IPS-18a (cell line): ENCODE results near the gene KIRREL2.

Source experiments
- H3K27ac ChIP-seq: one replicate; pipeline ENCODE4 v1.5.1; 2013; ENCODE audit warnings: low read length
- H3K27me3 ChIP-seq: one replicate; pipeline ENCODE4 v1.6.1; 2013; ENCODE audit warnings: mild to moderate bottlenecking, low read length; ENCODE audit not compliant: control insufficient read depth, insufficient read depth
- H3K36me3 ChIP-seq: one replicate; pipeline ENCODE4 v1.6.1; 2013; ENCODE audit warnings: low read depth, low read length; ENCODE audit not compliant: control insufficient read depth
- H3K4me1 ChIP-seq: one replicate; pipeline ENCODE4 v1.6.1; 2013; ENCODE audit warnings: low read depth, low read length; ENCODE audit not compliant: control insufficient read depth
- H3K4me3 ChIP-seq: one replicate; pipeline ENCODE4 v1.5.1; 2013; ENCODE audit warnings: low read length
- H3K9ac ChIP-seq: one replicate; pipeline ENCODE4 v1.6.1; 2013; ENCODE audit warnings: mild to moderate bottlenecking, low read length, moderate library complexity
- H3K9me3 ChIP-seq: one replicate; pipeline ENCODE4 v1.6.1; 2013; ENCODE audit warnings: low read depth, low read length; ENCODE audit not compliant: control insufficient read depth

Gene KIRREL2

DNA sequence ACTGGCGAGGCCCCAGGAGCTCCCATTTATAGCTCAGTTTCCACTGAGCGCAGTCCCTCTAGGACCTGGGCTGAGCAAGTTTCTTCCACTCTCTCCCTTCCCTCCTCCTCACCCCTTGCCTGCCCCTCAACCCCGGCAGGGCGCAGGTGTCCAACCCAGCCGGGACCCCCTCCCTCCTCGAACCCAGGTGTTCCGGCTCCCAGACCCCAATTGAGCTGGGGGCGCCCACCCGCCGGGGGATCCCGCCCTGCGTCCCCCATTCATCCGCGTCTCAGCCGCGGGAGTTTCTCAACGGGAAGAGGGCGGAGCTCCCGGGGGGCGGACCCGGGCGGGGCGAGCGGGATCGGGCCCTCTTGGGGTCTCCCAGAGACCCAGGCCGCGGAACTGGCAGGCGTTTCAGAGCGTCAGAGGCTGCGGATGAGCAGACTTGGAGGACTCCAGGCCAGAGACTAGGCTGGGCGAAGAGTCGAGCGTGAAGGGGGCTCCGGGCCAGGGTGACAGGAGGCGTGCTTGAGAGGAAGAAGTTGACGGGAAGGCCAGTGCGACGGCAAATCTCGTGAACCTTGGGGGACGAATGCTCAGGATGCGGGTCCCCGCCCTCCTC is at the start of gene KIRREL2:
Gene KIRREL2 (plus strand): TSS at position 366 of the 604 bp plus-strand sequence. CDS start 209 bp downstream, at position 575.
- Histone ChIP-seq H3K27me3 (peaks cover 70% of the 10 kb centered on the region), H3K4me1 (peaks cover 11% of the 10 kb centered on the region), H3K27ac (no peak within 1 kb of the TSS), H3K9ac (peak within 1 kb of the TSS; percentile 32), H3K36me3 (no peaks in the 10 kb centered on the region), H3K4me3 (peak within 1 kb of the TSS; percentile 74), H3K9me3 (no peaks in the 10 kb centered on the region)

DNA sequence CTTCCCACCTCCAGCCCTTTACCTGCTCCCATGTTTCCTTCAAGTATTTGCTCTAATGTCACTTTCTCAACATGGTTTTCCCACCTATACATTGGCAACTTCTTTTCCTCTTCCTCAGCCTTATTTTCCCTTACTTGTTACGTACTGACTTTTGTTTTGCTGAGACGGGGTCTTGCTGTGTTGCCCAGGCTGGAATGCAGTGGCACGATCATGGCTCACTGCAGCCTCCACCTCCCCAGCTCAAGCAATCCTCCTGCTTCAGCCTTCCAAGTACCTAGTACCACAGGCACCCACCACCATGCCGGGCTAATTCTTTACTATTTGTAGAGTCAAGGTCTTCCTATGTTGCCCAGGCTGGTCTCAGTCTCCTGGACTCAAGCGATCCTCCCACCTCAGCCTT is 49.1 kb upstream of the KIRREL2 start:
- no peak overlapping the region for H3K27ac ChIP-seq
- no peak overlapping the region for H3K4me3 ChIP-seq
- H3K9me3 ChIP-seq, result no peaks in the 10 kb centered on the region
- no peaks in the 10 kb centered on the region for H3K36me3 ChIP-seq
- H3K4me1 ChIP-seq, result no peaks in the 10 kb centered on the region
- H3K9ac ChIP-seq, result no peak overlapping the region
- no peaks in the 10 kb centered on the region for H3K27me3 ChIP-seq

DNA sequence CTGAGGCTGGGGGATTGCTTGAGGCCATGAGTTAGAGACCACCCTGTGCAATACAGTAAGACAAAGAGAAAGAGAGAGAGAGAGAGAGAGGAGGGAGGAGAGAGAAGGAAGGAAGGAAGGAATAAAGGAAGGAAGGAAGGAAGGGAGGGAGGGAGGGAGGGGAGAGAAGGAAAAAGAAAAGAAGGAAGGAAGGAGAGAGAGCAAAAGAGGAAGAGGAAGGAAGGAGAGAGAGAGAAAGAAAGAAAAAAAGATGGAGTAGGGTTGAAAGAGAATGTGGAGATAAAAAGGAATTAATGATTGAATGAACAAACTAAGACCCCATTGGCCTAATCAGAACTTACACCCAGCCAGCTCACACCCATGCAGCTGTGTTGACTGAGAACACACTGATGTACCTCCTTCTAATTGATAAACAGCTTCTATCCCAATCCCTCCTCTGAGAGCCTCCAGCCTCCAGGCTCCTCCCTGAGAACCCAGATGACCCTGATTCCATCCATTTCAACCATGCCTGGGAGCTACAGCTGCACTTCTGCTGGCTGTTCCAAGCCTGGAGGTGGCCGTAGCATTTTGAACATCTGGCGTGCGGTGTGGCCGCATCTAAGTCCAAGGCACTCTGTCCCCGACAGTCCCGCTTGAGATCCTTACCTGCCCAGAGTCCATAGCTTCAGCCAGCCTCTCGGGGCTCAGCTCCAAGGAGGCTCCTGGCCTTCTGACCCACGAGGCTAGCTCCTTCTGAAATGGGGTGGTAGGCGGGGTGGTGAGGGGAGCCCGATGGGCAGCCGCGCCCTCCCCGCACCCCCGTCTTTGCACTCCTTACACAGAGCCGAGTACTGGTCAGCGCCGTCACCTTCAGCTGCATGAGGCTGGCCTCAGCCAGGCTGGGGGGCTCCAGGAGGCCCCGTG is 45.1 kb upstream of the KIRREL2 start:
- Histone ChIP-seq H3K36me3 (no peaks in the 10 kb centered on the region), H3K27me3 (no peaks in the 10 kb centered on the region), H3K9ac (no peak overlapping the region), H3K9me3 (no peaks in the 10 kb centered on the region), H3K27ac (no peak overlapping the region), H3K4me3 (no peak overlapping the region), H3K4me1 (no peaks in the 10 kb centered on the region)

DNA sequence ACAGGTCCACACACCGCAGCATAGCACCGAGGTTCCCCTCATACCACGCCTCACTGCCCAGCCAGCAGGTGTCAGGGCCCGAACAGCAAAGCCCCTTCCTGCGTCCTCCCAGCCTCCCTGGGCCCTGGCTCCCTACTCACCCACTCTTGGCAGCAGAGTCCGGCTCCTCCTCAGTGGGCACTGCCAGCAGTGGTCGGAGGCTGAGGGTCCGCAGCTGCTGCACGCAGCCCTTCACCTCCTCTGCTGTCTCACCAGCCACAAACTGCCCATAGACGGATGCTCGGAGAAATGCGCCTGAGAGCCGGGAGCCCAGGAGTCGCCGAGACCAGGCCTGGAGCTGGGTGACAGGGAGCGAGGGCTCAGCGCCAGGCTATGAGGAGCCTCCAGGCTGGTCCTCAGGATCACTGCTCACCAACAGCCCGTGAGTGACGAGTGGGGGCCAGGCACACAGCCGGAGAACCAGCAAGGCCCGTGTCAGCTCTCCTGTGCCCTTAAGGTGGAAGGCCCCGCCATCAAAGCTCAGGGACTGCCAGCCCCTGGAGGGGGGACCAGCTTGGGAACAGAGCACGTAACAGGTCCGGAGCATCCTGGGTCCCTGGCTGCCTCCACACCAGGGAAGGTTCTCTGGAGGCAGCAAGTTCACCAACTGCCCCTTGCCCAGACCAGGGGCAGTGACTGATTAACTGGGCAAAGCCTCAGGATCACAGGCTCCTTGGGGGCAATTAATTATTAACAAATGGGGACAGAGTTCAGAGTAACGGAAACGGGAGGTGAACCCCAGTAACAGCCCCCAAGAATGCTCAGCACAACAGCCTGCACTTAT is 44.3 kb upstream of the KIRREL2 start, which contains the start of gene PRODH2:
Gene PRODH2 (minus strand): TSS at position 626 of the 823 bp plus-strand sequence. CDS start 40 bp downstream, at position 586.
- Histone ChIP-seq H3K27ac (no peak within 1 kb of the TSS), H3K9me3 (no peaks in the 10 kb centered on the region), H3K4me3 (no peak within 1 kb of the TSS), H3K36me3 (no peaks in the 10 kb centered on the region), H3K27me3 (no peaks in the 10 kb centered on the region), H3K9ac (no peak within 1 kb of the TSS), H3K4me1 (no peaks in the 10 kb centered on the region)

DNA sequence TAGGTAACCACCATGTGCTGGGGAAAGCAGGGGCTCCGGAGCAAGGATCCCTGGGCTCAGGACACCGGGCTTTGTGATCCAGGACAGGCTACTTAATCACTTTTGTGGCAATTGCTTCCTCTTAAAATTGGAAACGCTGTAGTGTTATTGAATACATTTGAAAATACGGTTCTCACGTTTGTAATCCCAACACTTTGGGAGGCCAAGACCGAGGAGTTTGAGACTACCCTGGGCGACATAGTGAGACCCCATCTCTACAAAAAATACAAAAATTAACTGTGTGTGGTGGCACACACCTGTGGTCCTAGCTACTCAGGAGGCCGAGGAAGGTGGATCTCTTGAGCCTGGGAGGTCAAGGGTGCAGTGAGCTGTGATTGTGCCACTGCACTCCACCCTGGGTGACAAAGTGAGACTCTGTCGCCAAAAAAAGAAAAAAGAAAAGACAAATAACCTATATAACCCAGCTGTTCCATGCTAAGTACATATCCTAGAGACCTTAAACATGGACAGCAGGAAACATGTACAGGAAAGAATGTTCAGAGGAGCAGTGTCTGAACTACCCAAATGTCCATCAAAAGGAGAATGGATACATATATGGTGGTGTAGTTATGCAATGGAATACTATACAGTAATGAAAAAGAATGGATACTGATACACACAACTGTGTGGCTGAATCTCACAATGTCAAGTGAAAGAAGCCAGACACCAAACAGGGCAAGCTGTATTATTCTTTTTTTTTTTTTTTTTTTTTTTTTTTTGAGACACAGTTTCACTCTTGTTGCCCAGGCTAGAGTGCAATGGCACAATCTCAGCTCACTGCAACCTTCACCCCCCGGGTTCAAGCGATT is 43.4 kb upstream of the KIRREL2 start:
- H3K36me3 ChIP-seq, result no peaks in the 10 kb centered on the region
- no peak overlapping the region for H3K27ac ChIP-seq
- H3K4me3 ChIP-seq, result no peak overlapping the region
- no peaks in the 10 kb centered on the region for H3K4me1 ChIP-seq
- no peaks in the 10 kb centered on the region for H3K27me3 ChIP-seq
- H3K9me3 ChIP-seq, result no peaks in the 10 kb centered on the region
- no peak overlapping the region for H3K9ac ChIP-seq

DNA sequence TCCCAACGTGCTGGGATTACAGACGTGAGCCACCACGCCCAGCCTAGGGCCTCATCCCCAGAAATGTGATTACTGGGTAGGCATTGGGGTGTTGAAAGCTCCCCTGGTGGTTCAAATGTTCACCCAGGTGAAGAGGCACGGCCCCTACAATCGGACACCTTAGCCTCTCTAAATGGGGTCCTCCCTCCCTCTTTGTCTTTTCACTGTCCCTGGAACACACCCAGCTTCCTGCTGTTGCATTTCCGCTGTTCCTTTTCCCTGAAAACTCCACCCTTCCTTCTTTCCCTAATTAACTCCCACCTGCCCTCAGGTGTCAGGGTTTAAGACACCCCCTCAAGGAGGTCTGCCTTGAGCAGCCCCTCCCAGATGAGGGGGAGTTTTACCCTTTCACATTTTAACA is 40.4 kb upstream of the KIRREL2 start:
- H3K9ac ChIP-seq, result no peak overlapping the region
- H3K4me1 ChIP-seq, result peaks cover 3% of the 10 kb centered on the region
- no peaks in the 10 kb centered on the region for H3K36me3 ChIP-seq
- no peak overlapping the region for H3K4me3 ChIP-seq
- H3K27ac ChIP-seq, result no peak overlapping the region
- H3K27me3 ChIP-seq, result no peaks in the 10 kb centered on the region
- H3K9me3 ChIP-seq, result no peaks in the 10 kb centered on the region

DNA sequence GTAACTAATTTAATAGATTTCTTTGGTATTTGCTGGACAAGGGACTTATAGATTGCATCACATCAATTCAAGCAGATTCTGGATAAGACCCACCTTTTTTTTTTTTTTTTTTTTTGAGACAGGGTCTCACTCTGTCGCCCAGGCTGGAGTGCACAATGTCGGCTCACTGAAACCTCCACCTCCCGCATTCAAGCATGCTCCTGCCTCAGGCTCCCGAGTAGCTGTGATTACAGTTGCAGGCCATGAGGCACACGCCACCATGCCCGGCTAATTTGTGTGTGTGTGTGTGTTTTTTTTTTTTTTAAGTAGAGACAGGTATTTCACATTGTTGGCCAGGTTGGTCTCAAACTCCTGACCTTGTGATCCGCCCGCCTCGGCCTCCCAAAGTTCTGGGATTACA is 39.9 kb upstream of the KIRREL2 start:
- no peak overlapping the region for H3K9ac ChIP-seq
- no peak overlapping the region for H3K27ac ChIP-seq
- peaks cover 3% of the 10 kb centered on the region for H3K4me1 ChIP-seq
- no peaks in the 10 kb centered on the region for H3K36me3 ChIP-seq
- no peaks in the 10 kb centered on the region for H3K9me3 ChIP-seq
- no peaks in the 10 kb centered on the region for H3K27me3 ChIP-seq
- no peak overlapping the region for H3K4me3 ChIP-seq

DNA sequence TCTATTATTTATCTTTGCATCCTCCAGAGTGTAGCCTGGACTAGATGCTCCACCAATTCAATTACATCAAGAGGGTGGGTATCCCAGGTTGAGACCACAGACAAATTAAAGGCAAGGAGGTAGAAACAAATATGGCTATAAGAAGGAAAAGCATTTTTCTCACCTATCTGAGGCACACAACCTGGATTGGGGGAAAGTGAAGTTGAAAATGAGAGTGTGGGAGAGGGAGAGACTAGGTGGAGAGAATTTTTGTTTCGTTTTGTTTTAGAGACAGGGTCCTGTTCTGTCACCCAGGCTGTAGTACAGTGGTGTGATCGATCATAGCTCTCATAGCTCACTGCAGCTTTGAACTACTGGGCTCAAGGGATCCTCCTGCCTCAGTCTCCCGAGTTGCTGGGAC is 38.3 kb upstream of the KIRREL2 start:
- Histone ChIP-seq H3K9ac (no peak overlapping the region), H3K36me3 (no peaks in the 10 kb centered on the region), H3K4me1 (peaks cover 3% of the 10 kb centered on the region), H3K4me3 (no peak overlapping the region), H3K27me3 (no peaks in the 10 kb centered on the region), H3K27ac (no peak overlapping the region), H3K9me3 (no peaks in the 10 kb centered on the region)

DNA sequence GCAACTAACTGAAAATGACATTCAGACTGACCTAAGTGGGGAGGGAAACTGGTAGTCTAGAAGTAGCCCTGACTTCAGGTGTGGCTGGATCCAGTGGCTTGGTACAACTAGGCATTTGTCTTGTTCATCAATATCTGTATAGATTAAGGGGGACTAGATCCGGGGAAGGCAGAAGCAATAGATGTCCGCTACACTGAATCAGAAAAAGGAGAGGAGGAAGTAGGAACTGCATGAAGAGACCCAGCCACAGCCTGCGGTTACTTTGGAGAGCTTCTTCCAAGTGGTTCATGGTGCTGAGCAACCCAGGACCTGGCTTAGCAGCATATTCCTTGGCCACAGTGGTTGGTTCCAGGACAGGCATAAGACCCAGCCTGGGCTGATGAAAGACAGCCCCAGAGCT is 34.1 kb upstream of the KIRREL2 start:
- Histone ChIP-seq H3K27me3 (no peaks in the 10 kb centered on the region), H3K4me1 (peaks cover 3% of the 10 kb centered on the region), H3K9me3 (no peaks in the 10 kb centered on the region), H3K36me3 (no peaks in the 10 kb centered on the region), H3K4me3 (no peak overlapping the region), H3K27ac (no peak overlapping the region), H3K9ac (no peak overlapping the region)

DNA sequence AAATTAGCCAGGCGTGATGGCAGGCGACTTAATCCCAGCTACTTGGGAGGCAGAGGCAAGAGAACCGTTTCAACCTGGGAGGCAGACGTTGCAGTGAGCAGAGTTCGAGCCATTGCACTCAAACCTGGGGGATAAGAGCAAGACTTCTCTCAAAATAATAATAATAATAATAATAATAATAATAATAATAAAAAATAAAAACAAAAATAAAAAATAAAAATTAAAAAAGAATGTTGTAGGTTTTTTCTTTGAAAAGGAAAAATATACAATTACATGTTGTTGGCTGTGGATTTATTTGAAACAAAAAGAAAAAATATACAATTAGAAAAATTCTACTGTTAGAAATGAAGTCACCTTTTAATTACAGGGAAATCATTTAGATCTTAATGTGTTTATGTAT is 32.6 kb upstream of the KIRREL2 start:
- Histone ChIP-seq H3K27ac (no peak overlapping the region), H3K36me3 (no peaks in the 10 kb centered on the region), H3K9ac (no peak overlapping the region), H3K4me1 (peaks cover 3% of the 10 kb centered on the region), H3K27me3 (no peaks in the 10 kb centered on the region), H3K4me3 (no peak overlapping the region), H3K9me3 (no peaks in the 10 kb centered on the region)
